ENCODE data around the gene CAMTA1. TPM values are rescaled to one million over a fixed set of nuclear protein-coding genes. Genes with fewer than 3 reads are reported as not detected.

Gene CAMTA1
- polyA plus RNA-seq, 1 of the 3 experiments (the other 2 are of a cell fraction): 63.1 TPM

DNA sequence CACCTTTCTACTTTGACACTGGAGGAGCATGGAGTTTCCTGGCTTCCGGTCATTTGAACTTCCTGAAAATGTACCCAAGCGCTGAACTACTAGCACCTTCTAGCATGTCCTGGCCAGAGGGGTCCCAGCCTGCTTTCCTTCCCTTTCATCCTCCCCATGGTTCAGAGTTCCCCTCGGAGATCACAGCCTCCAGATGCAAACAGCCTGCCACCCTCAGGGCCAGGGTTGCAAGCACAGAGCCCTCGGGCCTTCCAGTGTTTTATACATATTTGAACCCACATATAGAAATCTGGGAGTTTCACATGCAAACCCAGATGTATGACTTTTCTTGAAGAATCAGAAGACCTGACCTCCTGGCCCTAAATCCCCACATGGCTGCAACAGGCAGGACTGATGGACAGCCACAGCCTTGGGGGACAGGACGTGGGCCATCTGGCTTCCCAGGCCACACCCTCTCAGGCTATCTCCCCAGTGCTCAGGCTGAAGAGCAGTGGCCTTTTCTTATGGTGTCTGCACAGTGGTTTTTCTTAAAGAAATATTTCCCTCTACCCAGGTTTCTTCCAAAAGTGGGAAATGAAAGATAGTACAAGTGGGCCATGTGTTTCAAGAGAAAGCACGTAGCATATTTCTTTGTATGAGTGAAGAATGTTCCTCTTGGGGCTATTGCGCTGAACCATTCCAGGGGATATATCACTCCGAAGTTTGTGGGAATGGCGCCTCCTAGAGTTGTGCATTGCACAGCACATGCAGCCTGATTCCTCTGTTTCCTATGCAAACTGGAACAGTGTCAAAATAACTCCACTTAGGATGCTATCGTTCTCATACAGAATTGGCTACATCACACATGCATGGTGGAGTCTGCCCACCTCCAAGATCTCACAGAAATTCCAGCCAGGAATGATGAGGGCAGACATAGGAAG is 753.9 kb downstream of the CAMTA1 start:
- TF ChIP-seq NRF1 (IDR thresholded peaks at IDR 0.05; ENCODE audit: low read depth, low read length): no peak
- peak; percentile 65; the same call in 1 of the 2 replicates for TF ChIP-seq RCOR1 (IDR thresholded peaks at IDR 0.05; ENCODE audit: low read length)
- TF ChIP-seq, protein P1, sequence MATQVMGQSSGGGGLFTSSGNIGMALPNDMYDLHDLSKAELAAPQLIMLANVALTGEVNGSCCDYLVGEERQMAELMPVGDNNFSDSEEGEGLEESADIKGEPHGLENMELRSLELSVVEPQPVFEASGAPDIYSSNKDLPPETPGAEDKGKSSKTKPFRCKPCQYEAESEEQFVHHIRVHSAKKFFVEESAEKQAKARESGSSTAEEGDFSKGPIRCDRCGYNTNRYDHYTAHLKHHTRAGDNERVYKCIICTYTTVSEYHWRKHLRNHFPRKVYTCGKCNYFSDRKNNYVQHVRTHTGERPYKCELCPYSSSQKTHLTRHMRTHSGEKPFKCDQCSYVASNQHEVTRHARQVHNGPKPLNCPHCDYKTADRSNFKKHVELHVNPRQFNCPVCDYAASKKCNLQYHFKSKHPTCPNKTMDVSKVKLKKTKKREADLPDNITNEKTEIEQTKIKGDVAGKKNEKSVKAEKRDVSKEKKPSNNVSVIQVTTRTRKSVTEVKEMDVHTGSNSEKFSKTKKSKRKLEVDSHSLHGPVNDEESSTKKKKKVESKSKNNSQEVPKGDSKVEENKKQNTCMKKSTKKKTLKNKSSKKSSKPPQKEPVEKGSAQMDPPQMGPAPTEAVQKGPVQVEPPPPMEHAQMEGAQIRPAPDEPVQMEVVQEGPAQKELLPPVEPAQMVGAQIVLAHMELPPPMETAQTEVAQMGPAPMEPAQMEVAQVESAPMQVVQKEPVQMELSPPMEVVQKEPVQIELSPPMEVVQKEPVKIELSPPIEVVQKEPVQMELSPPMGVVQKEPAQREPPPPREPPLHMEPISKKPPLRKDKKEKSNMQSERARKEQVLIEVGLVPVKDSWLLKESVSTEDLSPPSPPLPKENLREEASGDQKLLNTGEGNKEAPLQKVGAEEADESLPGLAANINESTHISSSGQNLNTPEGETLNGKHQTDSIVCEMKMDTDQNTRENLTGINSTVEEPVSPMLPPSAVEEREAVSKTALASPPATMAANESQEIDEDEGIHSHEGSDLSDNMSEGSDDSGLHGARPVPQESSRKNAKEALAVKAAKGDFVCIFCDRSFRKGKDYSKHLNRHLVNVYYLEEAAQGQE (IDR thresholded peaks at IDR 0.05; ENCODE audit: low read depth, low read length): no peak
- TF ChIP-seq GATA2 (CRISPR knock-in tag; IDR thresholded peaks at IDR 0.05): peak; percentile 40; the same call in 1 of the 2 replicates
- no peak for TF ChIP-seq EZH2phosphoT487 (IDR thresholded peaks at IDR 0.05; ENCODE audit: borderline replicate concordance, low read depth)
- peak; percentile 61; the same call in 1 of the 2 replicates for TF ChIP-seq RAD21 (IDR thresholded peaks at IDR 0.05; ENCODE audit: low read length)
- TF ChIP-seq, protein P2, sequence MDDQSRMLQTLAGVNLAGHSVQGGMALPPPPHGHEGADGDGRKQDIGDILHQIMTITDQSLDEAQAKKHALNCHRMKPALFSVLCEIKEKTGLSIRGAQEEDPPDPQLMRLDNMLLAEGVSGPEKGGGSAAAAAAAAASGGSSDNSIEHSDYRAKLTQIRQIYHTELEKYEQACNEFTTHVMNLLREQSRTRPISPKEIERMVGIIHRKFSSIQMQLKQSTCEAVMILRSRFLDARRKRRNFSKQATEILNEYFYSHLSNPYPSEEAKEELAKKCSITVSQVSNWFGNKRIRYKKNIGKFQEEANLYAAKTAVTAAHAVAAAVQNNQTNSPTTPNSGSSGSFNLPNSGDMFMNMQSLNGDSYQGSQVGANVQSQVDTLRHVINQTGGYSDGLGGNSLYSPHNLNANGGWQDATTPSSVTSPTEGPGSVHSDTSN (IDR thresholded peaks at IDR 0.05): no peak
- TF ChIP-seq, protein P3, sequence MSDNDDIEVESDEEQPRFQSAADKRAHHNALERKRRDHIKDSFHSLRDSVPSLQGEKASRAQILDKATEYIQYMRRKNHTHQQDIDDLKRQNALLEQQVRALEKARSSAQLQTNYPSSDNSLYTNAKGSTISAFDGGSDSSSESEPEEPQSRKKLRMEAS (IDR thresholded peaks at IDR 0.05; ENCODE audit: low read depth): no peak
- TF ChIP-seq JUND (IDR thresholded peaks at IDR 0.05): no peak
- no peak for TF ChIP-seq RXRA (IDR thresholded peaks at IDR 0.05; ENCODE audit: borderline replicate concordance, low read depth)
- TF ChIP-seq GABPA (IDR thresholded peaks at IDR 0.05; ENCODE audit: low read depth): no peak
- peak in 1 of 2 experiments; percentile 83; a peak in 1 of 4 replicates for TF ChIP-seq EP300 (IDR thresholded peaks at IDR 0.05; ENCODE audit: borderline replicate concordance in 1 of 2, low read depth in 1 of 2, low read length in 1 of 2)
- TF ChIP-seq SMC3 (IDR thresholded peaks at IDR 0.05; ENCODE audit: low read depth, low read length): no peak
- TF ChIP-seq CHD2 (IDR thresholded peaks at IDR 0.05; ENCODE audit: low read length, partially characterized antibody): peak; percentile 28
- no peak for TF ChIP-seq MXI1 (IDR thresholded peaks at IDR 0.05; ENCODE audit: low read depth, low read length)
- Histone ChIP-seq H3K9me2 (no peaks in the 10 kb centered on the region), H4K20me1 (ENCODE audit: insufficient read depth) (no peaks in the 10 kb centered on the region), H3F3A (replicated peaks; ENCODE audit: insufficient read depth) (no peaks in the 10 kb centered on the region), H3K9ac (no peak overlapping the region), H3K36me3 (replicated peaks in 1 of 2; ENCODE audit: control insufficient read depth in 1 of 2, insufficient read depth in 2 of 2, low read length in 1 of 2) (no peaks in the 10 kb centered on the region), H3K9me3 (no peaks in the 10 kb centered on the region), H3K4me3 (ENCODE audit: low read depth in 2 of 2, low read length in 1 of 2) (no peak overlapping the region; a peak in 1 of 4 replicates), H3K27me3 (ENCODE audit: insufficient read depth) (no peaks in the 10 kb centered on the region), H2AFZ (ENCODE audit: low read depth) (no peak overlapping the region), H3K27ac (ENCODE audit: low read depth in 2 of 2, low read length in 1 of 2) (peak overlapping the region in 1 of 2 experiments; percentile 84; a peak in 2 of 4 replicates), H3K4me1 (ENCODE audit: control insufficient read depth in 1 of 2, insufficient read depth in 2 of 2, low read depth in 1 of 2, low read length in 1 of 2) (peaks cover 0 to 61% of the 10 kb centered on the region in 2 experiments; a peak in 2 of 4 replicates), H3K79me2 (ENCODE audit: insufficient read depth) (no peaks in the 10 kb centered on the region), H3K4me2 (no peak overlapping the region)
- CTCF ChIA-PET: interaction anchor here (0.9 to 2.2 kb wide), 16 partner anchors 8 to 331 kb away, joined by 3 to 19 read pairs (median 4); no protein-coding TSS in a partner anchor
- 78% methylated on average over 9 of the region's 10 CpGs for WGBS (ENCODE audit: low lambda C conversion rate)
- peak; percentile 77 for DNase-seq
- POLR2A ChIA-PET: interaction anchor here (0.6 kb wide), 1 partner anchor 18 kb away, joined by 4 read pairs; no protein-coding TSS in a partner anchor
